COLO668 (cell line): ENCODE data around the gene NOM1.

ENCODE experiments used
- DNase-seq: peaks from one replicate; lab custom pipeline; 2025; ENCODE audit not compliant: unreplicated experiment; lab: John Stamatoyannopoulos, UW

The NOM1 gene

GRCh38 chr7:156979007-156979606, 29.6 kb downstream of the NOM1 start:
- no peak for DNase-seq

GRCh38 chr7:156979711-156980110, 30.2 kb downstream of the NOM1 start:
- DNase-seq = no peak

GRCh38 chr7:156984174-156984891, 34.8 kb downstream of the NOM1 start:
- DNase-seq = no peak

- DNase-seq = no peak
Measured at GRCh38 chr7:156985101-156985992, 35.8 kb downstream of the NOM1 start.

GRCh38 chr7:156986378-156986777, 36.9 kb downstream of the NOM1 start:
- no peak for DNase-seq

- DNase-seq = no peak
Measured at GRCh38 chr7:156988343-156989185, 39.1 kb downstream of the NOM1 start.

- no peak for DNase-seq
Measured at GRCh38 chr7:156989766-156990535, 40.4 kb downstream of the NOM1 start.

- DNase-seq = no peak
Measured at GRCh38 chr7:156993021-156993924, 43.8 kb downstream of the NOM1 start.

- DNase-seq = no peak
Measured at GRCh38 chr7:156993925-156994235, 44.4 kb downstream of the NOM1 start.

- DNase-seq = no peak
Measured at GRCh38 chr7:156994417-156994816, 44.9 kb downstream of the NOM1 start.

GRCh38 chr7:156998988-156999957, 49.8 kb downstream of the NOM1 start:
- peak; percentile 32 for DNase-seq

- peak; percentile 50 for DNase-seq
Measured at GRCh38 chr7:156999958-157000726, 50.6 kb downstream of the NOM1 start.

- no peak for DNase-seq
Measured at GRCh38 chr7:157000741-157001653, 51.5 kb downstream of the NOM1 start.

- DNase-seq = no peak
Measured at GRCh38 chr7:157001920-157002818, 52.7 kb downstream of the NOM1 start.

GRCh38 chr7:157002819-157003421, 53.4 kb downstream of the NOM1 start:
- DNase-seq = no peak
